Neural cell (in vitro differentiated cells): ENCODE data around the gene FAM111A. TPM values are rescaled to one million over a fixed set of nuclear protein-coding genes. Genes with fewer than 3 reads are reported as not detected.

Experiments used
- H2AFZ ChIP-seq: fragments of 200-600, 300-800 bp; sonication (generic), shearing (Covaris generic); 2 replicates; pipeline ENCODE4 v1.6.0; 2014; ENCODE audit warnings: low read depth, mild to moderate bottlenecking, antibody characterized with exemption, low read length, moderate library complexity
- H3F3A ChIP-seq: fragments of 200-600 bp; shearing (Covaris generic); 2 replicates; pipeline ENCODE4 v1.6.1; 2016; ENCODE audit warnings: mild to moderate bottlenecking, moderate library complexity, mixed read lengths, antibody characterized with exemption, low read length; ENCODE audit not compliant: insufficient read depth, poor library complexity, severe bottlenecking
- H3K27ac ChIP-seq: fragments of 200-600, 300-800 bp; sonication (generic), shearing (Covaris generic); 2 replicates; pipeline ENCODE4 v1.5.1; 2014; ENCODE audit warnings: mild to moderate bottlenecking, low read length, moderate library complexity
- H3K27me3 ChIP-seq: fragments of 300-800, 200-600 bp; sonication (generic), shearing (Covaris generic); 2 replicates; pipeline ENCODE4 v1.6.0; 2014; ENCODE audit warnings: mild to moderate bottlenecking, low read depth, low read length, moderate library complexity; ENCODE audit not compliant: insufficient read depth
- H3K36me3 ChIP-seq: fragments of 300-800, 200-600 bp; sonication (generic), shearing (Covaris generic); 2 replicates; pipeline ENCODE4 v1.5.1; 2014; ENCODE audit warnings: mild to moderate bottlenecking, antibody characterized with exemption, low read length, moderate library complexity; ENCODE audit not compliant: insufficient read depth
- H3K4me2 ChIP-seq: fragments of 300-800, 200-600 bp; sonication (generic), shearing (Covaris generic); 2 replicates; pipeline ENCODE4 v1.6.0; 2014; ENCODE audit warnings: mild to moderate bottlenecking, low read length
- H3K4me3 ChIP-seq: fragments of 300-800, 200-600 bp; sonication (generic), shearing (Covaris generic); 2 replicates; pipeline ENCODE4 v1.5.1; 2014; ENCODE audit warnings: mild to moderate bottlenecking, low read length, moderate library complexity
- H3K79me2 ChIP-seq: fragments of 200-600 bp; shearing (Covaris generic); replicated peaks from 2 replicates; pipeline ENCODE4 v1.6.0; 2014; ENCODE audit warnings: mild to moderate bottlenecking, low read length, moderate library complexity; ENCODE audit not compliant: insufficient read depth
- H3K9ac ChIP-seq: fragments of 300-800, 200-600 bp; sonication (generic), shearing (Covaris generic); 2 replicates; pipeline ENCODE4 v1.6.1; 2016; ENCODE audit warnings: mild to moderate bottlenecking, low read length, mixed read lengths
- H3K9me2 ChIP-seq: fragments of 200-600 bp; shearing (Covaris generic); 2 replicates; pipeline ENCODE4 v1.6.1; 2016; ENCODE audit warnings: mild to moderate bottlenecking, low read length, mixed read lengths; ENCODE audit not compliant: insufficient read depth
- H3K9me3 ChIP-seq: fragments of 200-600, 300-800 bp; sonication (generic), shearing (Covaris generic); 2 replicates; pipeline ENCODE4 v1.6.1; 2016; ENCODE audit warnings: mild to moderate bottlenecking, mixed run types, low read length, moderate library complexity, mixed read lengths
- H4K20me1 ChIP-seq: fragments of 200-600 bp; shearing (Covaris generic); 2 replicates; pipeline ENCODE4 v1.6.1; 2016; ENCODE audit warnings: mild to moderate bottlenecking, mixed run types; ENCODE audit not compliant: insufficient read depth
- CTCF ChIP-seq: fragments of 450-650 bp; IDR thresholded peaks from 2 replicates; pipeline ENCODE4 v1.5.1; 2014; ENCODE audit warnings: antibody characterized with exemption, mild to moderate bottlenecking, moderate library complexity; ENCODE audit not compliant: poor library complexity, severe bottlenecking
- EP300 ChIP-seq: fragments of 450-650 bp; conservative IDR thresholded peaks from 2 replicates; pipeline ENCODE4 v1.6.1; 2014; ENCODE audit warnings: antibody characterized with exemption, mild to moderate bottlenecking, moderate library complexity; ENCODE audit not compliant: poor library complexity, severe bottlenecking
- EZH2 ChIP-seq: fragments of 200-600, 300-800 bp; shearing (Covaris generic), sonication (generic); IDR thresholded peaks from 2 replicates; pipeline ENCODE4 v1.6.1; 2014; ENCODE audit warnings: antibody characterized with exemption, low read length, borderline replicate concordance, mild to moderate bottlenecking; ENCODE audit not compliant: insufficient read depth, poor library complexity, severe bottlenecking
- MXI1 ChIP-seq: fragments of 450-650 bp; conservative IDR thresholded peaks from 2 replicates; pipeline ENCODE4 v1.6.1; 2014; ENCODE audit warnings: antibody characterized with exemption, mild to moderate bottlenecking; ENCODE audit not compliant: poor library complexity, severe bottlenecking
- POLR2AphosphoS5 ChIP-seq: IDR thresholded peaks from 2 replicates; pipeline ENCODE4 v1.6.1; 2012
- RAD21 ChIP-seq: fragments of 450-650 bp; conservative IDR thresholded peaks from 2 replicates; pipeline ENCODE4 v1.6.1; 2014; ENCODE audit warnings: antibody characterized with exemption, mild to moderate bottlenecking, moderate library complexity
- REST ChIP-seq: IDR thresholded peaks from 2 replicates; pipeline ENCODE4 v1.6.1; 2012; ENCODE audit warnings: borderline replicate concordance
- SMC3 ChIP-seq: fragments of 450-650 bp; conservative IDR thresholded peaks from 2 replicates; pipeline ENCODE4 v1.6.1; 2014; ENCODE audit warnings: antibody characterized with exemption, mild to moderate bottlenecking, moderate library complexity; ENCODE audit not compliant: poor library complexity
- TAF1 ChIP-seq: IDR thresholded peaks from 2 replicates; pipeline ENCODE4 v1.6.1; 2012; ENCODE audit warnings: low read depth
- polyA plus RNA-seq: library from polyadenylated mRNA; depleted of rRNA; stranded (reverse); fragments of >200 nt; gene quantifications from 2 replicates; pipeline ENCODE4 v1.2.3, GENCODE V29; 2014

The FAM111A gene
- polyA plus RNA-seq, 1 donor from 2014 or later = 0.88 TPM

GRCh38 chr11:59178402-59178801, 35.7 kb downstream of the FAM111A start:
- no peak overlapping the region for H3K4me3 ChIP-seq
- peaks cover 7% of the 10 kb centered on the region for H3K36me3 ChIP-seq
- no peak overlapping the region for H3K27ac ChIP-seq
- TF ChIP-seq EZH2 (no peak), REST (no peak), TAF1 (no peak), MXI1 (no peak), CTCF (no peak)
- H3K9me2 ChIP-seq = no peaks in the 10 kb centered on the region
- H3K4me2 ChIP-seq = no peak overlapping the region
- no peaks in the 10 kb centered on the region for H3K27me3 ChIP-seq
- H3K79me2 ChIP-seq = peaks cover 61% of the 10 kb centered on the region
- no peaks in the 10 kb centered on the region for H4K20me1 ChIP-seq
- H2AFZ ChIP-seq = no peak overlapping the region
- H3K9me3 ChIP-seq = no peaks in the 10 kb centered on the region
- peaks cover 12% of the 10 kb centered on the region for H3F3A ChIP-seq
- no peak overlapping the region for H3K9ac ChIP-seq

GRCh38 chr11:59179121-59179520, 36.5 kb downstream of the FAM111A start:
- Histone ChIP-seq H3K9me2 (no peaks in the 10 kb centered on the region), H3K79me2 (peaks cover 53% of the 10 kb centered on the region), H3K9me3 (no peaks in the 10 kb centered on the region), H3F3A (peaks cover 5% of the 10 kb centered on the region), H2AFZ (no peak overlapping the region), H3K4me3 (no peak overlapping the region), H3K36me3 (peaks cover 7% of the 10 kb centered on the region), H3K4me2 (no peak overlapping the region), H3K27ac (no peak overlapping the region), H3K27me3 (no peaks in the 10 kb centered on the region), H3K9ac (no peak overlapping the region), H4K20me1 (no peaks in the 10 kb centered on the region)
- TF ChIP-seq CTCF (no peak), MXI1 (no peak), REST (no peak), POLR2AphosphoS5 (no peak), RAD21 (no peak), SMC3 (no peak), EZH2 (no peak), EP300 (no peak), TAF1 (no peak)
